HEK293 (cell line): ENCODE data around the gene MTFMT.
A peak's percentile ranks its signal among the peaks of the same experiment; 100 is the strongest.

Experiments used
- CTCF ChIA-PET: fragments of 350-600 bp; formaldehyde crosslinking; extraction: SDS; loops from one replicate; lab custom pipeline; 2021; ENCODE audit warnings: antibody characterized with exemption; lab: Yijun Ruan, JAX
- POLR2A ChIA-PET: fragments of 300-600 bp; formaldehyde crosslinking; extraction: SDS; loops from one replicate; lab custom pipeline; 2020; ENCODE audit warnings: antibody characterized with exemption, inconsistent platforms; lab: Yijun Ruan, JAX
- H3K27ac ChIP-seq: fragments of 200-500 bp; sonication (Bioruptor generic); 2 replicates; pipeline ENCODE4 v1.5.1; 2014; ENCODE audit warnings: low read depth, low read length, control low read depth, inconsistent platforms; ENCODE audit errors: extremely low read depth
- H3K36me3 ChIP-seq, 2 experiments: fragments of 200-500 bp in 1 of 2; sonication (Bioruptor generic) in 1 of 2; 1 replicate in 1 of 2; 2 replicates in 1 of 2; pipeline ENCODE4 v1.5.1; 2014 to 2017; ENCODE audit warnings: inconsistent platforms in 2 of 2, low read length in 2 of 2; ENCODE audit not compliant: control insufficient read depth in 2 of 2, insufficient read depth in 1 of 2
- H3K4me1 ChIP-seq: fragments of 200-500 bp; sonication (Bioruptor generic); 2 replicates; pipeline ENCODE4 v1.5.1; 2014; ENCODE audit warnings: mild to moderate bottlenecking, low read length, inconsistent platforms; ENCODE audit not compliant: control insufficient read depth, insufficient read depth
- H3K4me3 ChIP-seq: 2 replicates; pipeline ENCODE4 v1.5.1; 2011; ENCODE audit warnings: low read depth, mild to moderate bottlenecking, control low read depth, low read length, moderate library complexity
- H3K9me3 ChIP-seq: fragments of 200-500 bp; sonication (Bioruptor generic); 2 replicates; pipeline ENCODE4 v1.5.1; 2014; ENCODE audit warnings: low read depth, low read length, inconsistent platforms; ENCODE audit not compliant: control insufficient read depth, insufficient read depth
- HOXA7 ChIP-seq: sonication (generic); formaldehyde crosslinking; IDR thresholded peaks from 2 replicates; pipeline ENCODE4 v1.8.1; 2022; ENCODE audit warnings: missing genetic modification reagents, borderline replicate concordance
- HOXC10 ChIP-seq: sonication (generic); formaldehyde crosslinking; IDR thresholded peaks from 2 replicates; pipeline ENCODE4 v1.8.1; 2023; ENCODE audit warnings: mild to moderate bottlenecking, missing genetic modification reagents
- KLF16 ChIP-seq: fragments of 450-650 bp; formaldehyde crosslinking; IDR thresholded peaks from 2 replicates; pipeline ENCODE4 v1.5.1; 2017; ENCODE audit warnings: missing biosample characterization, missing genetic modification characterization
- MEIS1 ChIP-seq: sonication (generic); formaldehyde crosslinking; IDR thresholded peaks from 2 replicates; pipeline ENCODE4 v1.8.1; 2022; ENCODE audit warnings: missing genetic modification reagents, mild to moderate bottlenecking, borderline replicate concordance
- OVOL3 ChIP-seq: fragments of 450-650 bp; formaldehyde crosslinking; IDR thresholded peaks from 2 replicates; pipeline ENCODE4 v1.5.1; 2016; ENCODE audit warnings: missing biosample characterization, missing genetic modification characterization
- SALL2 ChIP-seq: fragments of 450-650 bp; formaldehyde crosslinking; IDR thresholded peaks from 2 replicates; pipeline ENCODE4 v1.5.0; 2017; ENCODE audit warnings: missing biosample characterization, mild to moderate bottlenecking, missing genetic modification characterization, borderline replicate concordance
- SCRT2 ChIP-seq: fragments of 450-650 bp; formaldehyde crosslinking; IDR thresholded peaks from 2 replicates; pipeline ENCODE4 v1.5.1; 2016; ENCODE audit warnings: missing biosample characterization, missing genetic modification characterization
- ZBTB11 ChIP-seq: fragments of 450-650 bp; formaldehyde crosslinking; conservative IDR thresholded peaks from 2 replicates; pipeline ENCODE4 v1.5.1; 2016; ENCODE audit warnings: low read depth, missing biosample characterization, missing genetic modification characterization
- ZFP41 ChIP-seq: fragments of 450-650 bp; formaldehyde crosslinking; IDR thresholded peaks from 2 replicates; pipeline ENCODE4 v1.5.1; 2016; ENCODE audit warnings: missing biosample characterization, missing genetic modification characterization, borderline replicate concordance
- ZFP69B ChIP-seq: fragments of 450-650 bp; formaldehyde crosslinking; IDR thresholded peaks from 2 replicates; pipeline ENCODE4 v1.5.1; 2016; ENCODE audit warnings: missing biosample characterization, missing genetic modification characterization
- ZNF175 ChIP-seq: fragments of 450-650 bp; formaldehyde crosslinking; IDR thresholded peaks from 2 replicates; pipeline ENCODE4 v1.5.1; 2016; ENCODE audit warnings: missing biosample characterization, missing genetic modification characterization
- ZNF2 ChIP-seq: fragments of 450-650 bp; formaldehyde crosslinking; IDR thresholded peaks from 2 replicates; pipeline ENCODE4 v1.5.1; 2016; ENCODE audit warnings: missing biosample characterization, missing genetic modification characterization
- ZNF202 ChIP-seq: fragments of 450-650 bp; formaldehyde crosslinking; IDR thresholded peaks from 2 replicates; pipeline ENCODE4 v1.5.1; 2016; ENCODE audit warnings: missing biosample characterization, missing genetic modification characterization, borderline replicate concordance
- ZNF266 ChIP-seq: fragments of 450-650 bp; formaldehyde crosslinking; IDR thresholded peaks from 2 replicates; pipeline ENCODE4 v1.5.1; 2016; ENCODE audit warnings: missing biosample characterization, missing genetic modification characterization, low read depth
- ZNF341 ChIP-seq: fragments of 450-650 bp; formaldehyde crosslinking; IDR thresholded peaks from 2 replicates; pipeline ENCODE4; 2016; ENCODE audit warnings: low read depth, missing biosample characterization, missing genetic modification characterization
- ZNF426 ChIP-seq: fragments of 450-650 bp; formaldehyde crosslinking; IDR thresholded peaks from 2 replicates; pipeline ENCODE4 v1.5.1; 2017; ENCODE audit warnings: missing biosample characterization, missing genetic modification characterization, mild to moderate bottlenecking, inconsistent platforms, moderate library complexity
- ZNF521 ChIP-seq: fragments of 450-650 bp; formaldehyde crosslinking; IDR thresholded peaks from 2 replicates; pipeline ENCODE4 v1.5.1; 2017; ENCODE audit warnings: missing biosample characterization, mild to moderate bottlenecking, missing genetic modification characterization
- ZNF529 ChIP-seq: fragments of 450-650 bp; formaldehyde crosslinking; IDR thresholded peaks from 2 replicates; pipeline ENCODE4 v1.5.1; 2017; ENCODE audit warnings: missing genetic modification characterization, missing biosample characterization; ENCODE audit not compliant: insufficient replicate concordance
- ZNF629 ChIP-seq: fragments of 450-650 bp; formaldehyde crosslinking; IDR thresholded peaks from 2 replicates; pipeline ENCODE4 v1.5.1; 2017; ENCODE audit warnings: missing biosample characterization, missing genetic modification characterization
- ZNF76 ChIP-seq: fragments of 450-650 bp; formaldehyde crosslinking; IDR thresholded peaks from 2 replicates; pipeline ENCODE4; 2016; ENCODE audit warnings: low read depth, missing biosample characterization, missing genetic modification characterization, borderline replicate concordance
- TF ChIP-seq, protein P1 (sequence below): fragments of 450-650 bp; formaldehyde crosslinking; IDR thresholded peaks from 2 replicates; pipeline ENCODE4 v1.5.1; 2016; ENCODE audit warnings: missing biosample characterization, missing genetic modification characterization

MTFMT gene

DNA sequence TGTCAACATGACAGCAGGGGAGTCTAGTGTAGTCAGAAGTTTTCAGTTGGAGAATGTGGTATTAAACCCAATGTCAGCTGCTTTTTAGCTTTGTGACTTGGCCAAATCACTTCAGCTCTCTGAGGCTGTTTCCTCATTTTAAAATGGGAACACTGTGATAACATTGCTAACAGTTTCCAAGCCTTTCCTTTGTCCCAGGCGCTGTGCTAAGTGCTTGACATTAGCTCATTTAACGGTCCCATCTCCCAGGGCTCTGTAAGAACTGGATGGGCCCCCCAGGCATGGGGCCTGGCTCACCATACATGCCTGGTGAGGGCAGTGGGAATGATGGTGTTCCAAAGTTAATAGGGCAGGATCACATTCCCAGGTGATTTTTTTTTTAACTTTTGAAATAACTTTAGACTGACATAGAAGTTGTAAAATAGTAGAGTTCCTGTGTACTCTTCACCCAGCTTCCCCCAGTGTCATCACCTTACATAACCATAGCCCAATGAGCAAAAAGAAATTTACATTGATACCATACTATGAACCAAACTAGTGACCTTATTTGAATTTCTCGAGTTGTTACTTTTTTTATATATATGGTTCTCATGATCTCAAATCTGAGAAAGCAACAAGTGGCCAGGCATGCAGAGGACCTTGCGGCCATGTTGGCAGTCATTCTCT lies 30.6 kb upstream of the MTFMT start:
- Histone ChIP-seq H3K27ac (no peak overlapping the region), H3K9me3 (no peaks in the 10 kb centered on the region), H3K4me1 (no peaks in the 10 kb centered on the region), H3K36me3 (no peaks in the 10 kb centered on the region), H3K4me3 (no peak overlapping the region)
- ChIA-PET POLR2A (no interaction called here), CTCF (interaction anchor here (0.7 to 1.8 kb wide), 3 partner anchors 19 to 375 kb away, joined by 3 to 7 read pairs (median 4); no protein-coding TSS in a partner anchor)
- TF ChIP-seq HOXC10 (CRISPR knock-in tag): no peak
- TF ChIP-seq ZFP41 (tag by site-specific recombination): no peak
- TF ChIP-seq, protein P1, sequence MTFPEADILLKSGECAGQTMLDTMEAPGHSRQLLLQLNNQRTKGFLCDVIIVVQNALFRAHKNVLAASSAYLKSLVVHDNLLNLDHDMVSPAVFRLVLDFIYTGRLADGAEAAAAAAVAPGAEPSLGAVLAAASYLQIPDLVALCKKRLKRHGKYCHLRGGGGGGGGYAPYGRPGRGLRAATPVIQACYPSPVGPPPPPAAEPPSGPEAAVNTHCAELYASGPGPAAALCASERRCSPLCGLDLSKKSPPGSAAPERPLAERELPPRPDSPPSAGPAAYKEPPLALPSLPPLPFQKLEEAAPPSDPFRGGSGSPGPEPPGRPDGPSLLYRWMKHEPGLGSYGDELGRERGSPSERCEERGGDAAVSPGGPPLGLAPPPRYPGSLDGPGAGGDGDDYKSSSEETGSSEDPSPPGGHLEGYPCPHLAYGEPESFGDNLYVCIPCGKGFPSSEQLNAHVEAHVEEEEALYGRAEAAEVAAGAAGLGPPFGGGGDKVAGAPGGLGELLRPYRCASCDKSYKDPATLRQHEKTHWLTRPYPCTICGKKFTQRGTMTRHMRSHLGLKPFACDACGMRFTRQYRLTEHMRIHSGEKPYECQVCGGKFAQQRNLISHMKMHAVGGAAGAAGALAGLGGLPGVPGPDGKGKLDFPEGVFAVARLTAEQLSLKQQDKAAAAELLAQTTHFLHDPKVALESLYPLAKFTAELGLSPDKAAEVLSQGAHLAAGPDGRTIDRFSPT (tag by site-specific recombination): no peak
- no peak for TF ChIP-seq ZNF629 (tag by site-specific recombination)
- TF ChIP-seq MEIS1: no peak
- TF ChIP-seq ZNF521 (tag by site-specific recombination): no peak
- no peak for TF ChIP-seq ZNF175 (tag by site-specific recombination)
- no peak for TF ChIP-seq ZFP69B (tag by site-specific recombination)
- TF ChIP-seq ZNF2 (tag by site-specific recombination): no peak
- TF ChIP-seq SALL2: no peak
- TF ChIP-seq SCRT2 (tag by site-specific recombination): 0 out of 2 replicates have a peak, but pooled peaks have one; percentile 32
- TF ChIP-seq ZNF76 (tag by site-specific recombination): no peak
- TF ChIP-seq ZNF341 (tag by site-specific recombination): no peak
- TF ChIP-seq ZBTB11 (tag by site-specific recombination): no peak
- TF ChIP-seq KLF16 (tag by site-specific recombination): no peak
- TF ChIP-seq ZNF426 (tag by site-specific recombination): no peak
- TF ChIP-seq ZNF529: peak; percentile 99
- no peak for TF ChIP-seq OVOL3 (tag by site-specific recombination)

DNA sequence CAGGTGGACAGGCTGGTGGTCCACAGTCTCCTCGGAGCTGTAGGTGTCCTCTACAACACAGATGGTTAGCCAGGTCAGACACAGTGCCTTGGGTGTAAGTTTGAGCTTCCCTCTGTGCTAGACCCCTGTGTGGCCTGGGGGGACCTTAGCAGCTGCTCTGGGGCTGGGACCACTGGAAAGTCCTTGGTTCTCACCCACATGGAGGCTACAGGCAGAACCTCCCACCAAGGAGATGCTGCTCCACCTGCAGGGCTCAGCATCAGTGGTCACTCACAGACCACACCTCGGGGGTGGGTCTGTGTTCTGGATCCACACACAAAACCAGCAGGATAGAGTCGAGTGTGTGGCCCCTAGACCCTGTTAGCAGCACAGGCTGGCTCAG lies 29.9 kb upstream of the MTFMT start:
- Histone ChIP-seq H3K27ac (no peak overlapping the region), H3K4me3 (no peak overlapping the region), H3K4me1 (no peaks in the 10 kb centered on the region), H3K9me3 (no peaks in the 10 kb centered on the region), H3K36me3 (no peaks in the 10 kb centered on the region)
- CTCF ChIA-PET: interaction anchor here (0.7 to 1.8 kb wide), 2 partner anchors 20 to 42 kb away, joined by 4 to 7 read pairs; no protein-coding TSS in a partner anchor
- TF ChIP-seq ZNF202 (tag by site-specific recombination) (no peak), ZNF266 (tag by site-specific recombination) (no peak), HOXA7 (no peak)
- POLR2A ChIA-PET: no interaction called here
